GM19238 (cell line): ENCODE data around the gene ADH4.
"Not testable (repeated sequence)": the region's sequence is repeated elsewhere in the genome, so short reads cannot be mapped to it uniquely, and the experiment has no call there.

Source experiments
- DNase-seq: peaks from one replicate; pipeline ENCODE4 v3.0.0; 2011; ENCODE audit warnings: low spot score; ENCODE audit not compliant: insufficient read length

The ADH4 gene

GRCh38 chr4:99080869-99081268 is 63.2 kb downstream of the ADH4 start:
- DNase-seq, result not testable (repeated sequence)

- no peak for DNase-seq
Observed at GRCh38 chr4:99079625-99080295, 64.3 kb downstream of the ADH4 start.

DNA sequence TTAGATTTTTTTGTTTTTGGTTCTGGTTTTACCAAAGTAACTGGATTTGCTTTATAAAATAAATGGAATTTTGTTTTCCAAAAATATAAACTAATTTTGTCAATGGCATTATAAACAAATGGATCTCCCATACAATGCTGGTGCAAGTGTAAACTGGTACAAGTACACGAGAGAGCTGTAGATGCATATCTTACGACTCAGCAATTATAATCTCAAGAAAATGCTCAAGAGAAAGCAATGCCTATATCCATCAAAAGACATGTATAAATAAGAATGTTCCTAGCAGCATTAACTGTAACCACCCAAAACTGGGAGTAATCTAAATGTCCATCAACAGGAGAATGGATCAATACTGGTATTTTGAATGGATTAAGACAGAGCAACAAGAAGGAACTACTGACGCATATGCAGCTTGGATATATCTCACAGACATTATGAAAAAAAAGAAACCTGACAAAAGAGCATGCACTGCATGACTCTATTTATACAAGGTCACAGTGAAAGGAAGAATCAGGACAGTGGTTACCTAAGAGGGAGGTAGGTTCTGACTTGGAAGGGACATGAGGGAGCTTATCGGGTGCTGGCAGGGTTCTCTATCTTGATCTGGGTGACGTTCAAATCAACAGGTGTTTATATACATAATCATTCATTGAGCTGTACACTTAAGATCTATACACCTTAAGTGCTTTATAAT is 65.0 kb downstream of the ADH4 start:
- DNase-seq, result no peak

- DNase-seq, result no peak
Observed at GRCh38 chr4:99078336-99078735, 65.8 kb downstream of the ADH4 start.

- no peak for DNase-seq
Observed at GRCh38 chr4:99077177-99077576, 66.9 kb downstream of the ADH4 start.

DNA sequence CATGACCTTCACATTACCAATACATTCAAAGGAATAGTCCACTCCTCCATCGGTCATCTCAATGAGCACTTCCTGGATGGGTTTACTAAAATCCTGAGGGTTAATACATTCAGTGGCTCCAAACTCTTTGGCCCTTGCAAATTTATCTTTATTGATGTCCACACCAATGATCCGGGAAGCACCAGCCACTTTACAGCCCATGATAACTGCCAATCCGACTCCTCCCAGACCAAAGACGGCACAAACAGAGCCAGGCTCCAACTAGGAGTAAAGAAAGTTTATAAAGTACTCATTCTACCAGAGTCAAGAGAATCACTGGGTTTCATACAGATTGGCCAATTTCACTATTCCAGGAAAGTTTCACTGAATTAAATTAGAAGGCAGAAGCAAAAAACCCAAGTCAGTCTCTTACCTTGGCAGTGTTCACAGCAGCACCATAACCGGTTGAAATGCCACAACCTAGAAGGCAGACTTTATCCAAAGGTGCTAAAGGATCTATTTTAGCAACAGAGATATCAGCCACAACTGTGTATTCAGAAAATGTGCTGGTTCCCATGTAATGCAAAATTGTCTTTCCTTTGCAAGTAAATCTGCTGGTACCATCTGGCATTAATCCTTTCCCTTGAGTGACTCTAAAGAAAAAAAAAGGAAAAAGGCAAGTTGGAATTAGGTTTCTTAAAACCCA is 67.7 kb downstream of the ADH4 start:
- DNase-seq, result no peak

DNA sequence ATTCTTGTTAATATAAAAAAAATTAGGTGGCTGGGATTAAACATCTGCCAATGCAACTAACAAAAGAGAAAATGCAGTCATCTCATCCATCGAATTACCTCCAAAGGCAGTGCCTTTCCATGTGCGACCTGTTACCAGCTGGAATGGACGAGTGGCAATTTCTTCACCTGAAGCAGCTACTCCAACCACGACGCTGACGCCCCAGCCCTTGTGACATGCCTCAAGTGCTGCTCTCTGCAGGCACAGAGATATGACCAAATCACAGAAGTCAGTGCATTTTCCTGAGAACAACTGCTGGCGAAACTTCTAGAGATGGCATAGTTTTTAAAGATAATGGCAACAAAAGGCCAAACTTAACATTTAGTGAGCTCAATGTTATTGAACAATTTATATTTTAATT is 69.3 kb downstream of the ADH4 start:
- DNase-seq, result no peak
